ENCODE results near the gene RBMS3. TPM values are rescaled to one million over a fixed set of nuclear protein-coding genes. Genes with fewer than 3 reads are reported as not detected.
A peak's percentile ranks its signal among the peaks of the same experiment; 100 is the strongest.

RBMS3 gene
- total and polyA plus RNA-seq, 3 donors from 2014 or later, result 5.6 to 36.2 (median 19.7) TPM

DNA sequence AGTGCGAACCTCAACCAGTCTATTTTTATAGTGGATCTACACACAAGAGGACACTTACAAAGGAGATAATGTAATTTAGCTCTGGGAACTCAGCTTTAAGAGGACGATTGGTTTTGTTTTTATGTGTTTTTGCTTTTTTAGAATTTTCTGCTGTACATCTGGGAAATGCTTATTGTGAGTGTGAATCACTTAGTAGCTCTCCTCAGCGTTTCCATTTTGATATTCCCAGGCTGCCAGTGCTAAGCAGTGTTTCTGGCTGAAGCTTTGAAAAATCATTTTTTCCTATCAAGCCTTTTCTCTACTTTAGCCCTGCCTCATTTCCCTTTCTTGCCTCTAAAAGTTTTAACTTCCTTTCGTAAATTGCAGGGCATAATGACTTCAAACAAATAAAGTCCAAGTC, 117.9 kb downstream of the RBMS3 start:
- intact Hi-C loops (cut with DNase I; ENCODE audit: low total_unique reads), result no loop called here
- DNase-seq, result no peak
- Histone ChIP-seq H3K4me3 (no peak overlapping the region), H3K27ac (no peak overlapping the region), H3K4me1 (no peaks in the 10 kb centered on the region), H3K27me3 (no peaks in the 10 kb centered on the region), H3K9me3 (no peaks in the 10 kb centered on the region), H3K36me3 (ENCODE audit: low read depth, missing control alignments) (no peaks in the 10 kb centered on the region)
- WGBS, 2 donors, result 68 to 78% methylated on average over 4 of the region's 4 CpGs
- TF ChIP-seq, protein P1, sequence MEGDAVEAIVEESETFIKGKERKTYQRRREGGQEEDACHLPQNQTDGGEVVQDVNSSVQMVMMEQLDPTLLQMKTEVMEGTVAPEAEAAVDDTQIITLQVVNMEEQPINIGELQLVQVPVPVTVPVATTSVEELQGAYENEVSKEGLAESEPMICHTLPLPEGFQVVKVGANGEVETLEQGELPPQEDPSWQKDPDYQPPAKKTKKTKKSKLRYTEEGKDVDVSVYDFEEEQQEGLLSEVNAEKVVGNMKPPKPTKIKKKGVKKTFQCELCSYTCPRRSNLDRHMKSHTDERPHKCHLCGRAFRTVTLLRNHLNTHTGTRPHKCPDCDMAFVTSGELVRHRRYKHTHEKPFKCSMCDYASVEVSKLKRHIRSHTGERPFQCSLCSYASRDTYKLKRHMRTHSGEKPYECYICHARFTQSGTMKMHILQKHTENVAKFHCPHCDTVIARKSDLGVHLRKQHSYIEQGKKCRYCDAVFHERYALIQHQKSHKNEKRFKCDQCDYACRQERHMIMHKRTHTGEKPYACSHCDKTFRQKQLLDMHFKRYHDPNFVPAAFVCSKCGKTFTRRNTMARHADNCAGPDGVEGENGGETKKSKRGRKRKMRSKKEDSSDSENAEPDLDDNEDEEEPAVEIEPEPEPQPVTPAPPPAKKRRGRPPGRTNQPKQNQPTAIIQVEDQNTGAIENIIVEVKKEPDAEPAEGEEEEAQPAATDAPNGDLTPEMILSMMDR (IDR thresholded peaks at IDR 0.05), result no peak
- TF ChIP-seq POLR2A (IDR thresholded peaks at IDR 0.05), result no peak

GRCh38 chr3:29406291-29406832, 125.5 kb downstream of the RBMS3 start:
- 27 to 29% methylated on average over 1 of the region's 1 CpG for WGBS, 2 donors
- no peak overlapping the region for H3K27ac ChIP-seq
- no peaks in the 10 kb centered on the region for H3K27me3 ChIP-seq
- intact Hi-C loops (cut with DNase I; ENCODE audit: low total_unique reads), result no loop called here
- no peak for TF ChIP-seq POLR2A (IDR thresholded peaks at IDR 0.05)
- TF ChIP-seq, protein P1 (IDR thresholded peaks at IDR 0.05), result no peak
- H3K4me1 ChIP-seq, result peaks cover 14% of the 10 kb centered on the region
- H3K36me3 ChIP-seq (ENCODE audit: low read depth, missing control alignments), result no peaks in the 10 kb centered on the region
- DNase-seq, result no peak
- H3K4me3 ChIP-seq, result no peak overlapping the region
- no peaks in the 10 kb centered on the region for H3K9me3 ChIP-seq

DNA sequence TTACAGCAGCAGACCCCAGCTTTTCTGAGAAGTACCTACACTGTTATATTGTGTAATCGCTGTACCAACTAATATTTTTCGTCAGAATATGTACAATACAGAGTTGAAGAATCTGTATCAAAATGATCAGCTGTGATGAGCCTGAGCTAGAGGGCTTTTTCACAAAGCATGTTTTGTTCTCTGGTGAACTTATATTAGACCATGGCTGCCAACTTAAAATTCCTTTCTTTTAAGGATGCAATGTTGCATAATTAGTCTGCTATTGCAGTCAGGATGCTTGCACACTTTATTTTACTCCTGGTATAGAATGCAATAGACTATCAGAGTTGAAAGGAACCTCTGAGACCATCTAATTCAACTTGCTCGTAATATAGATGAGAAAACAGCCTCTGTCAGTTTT, 127.8 kb downstream of the RBMS3 start:
- peaks cover 14% of the 10 kb centered on the region for H3K4me1 ChIP-seq
- no peak overlapping the region for H3K4me3 ChIP-seq
- no peak for DNase-seq
- H3K27me3 ChIP-seq, result no peaks in the 10 kb centered on the region
- no peak for TF ChIP-seq POLR2A (IDR thresholded peaks at IDR 0.05)
- TF ChIP-seq, protein P1 (IDR thresholded peaks at IDR 0.05), result no peak
- H3K36me3 ChIP-seq (ENCODE audit: low read depth, missing control alignments), result no peaks in the 10 kb centered on the region
- no peak overlapping the region for H3K27ac ChIP-seq
- intact Hi-C loops (cut with DNase I; ENCODE audit: low total_unique reads), result no loop called here
- 75 to 77% methylated on average over 3 of the region's 3 CpGs for WGBS, 2 donors
- no peaks in the 10 kb centered on the region for H3K9me3 ChIP-seq

GRCh38 chr3:29409409-29409808, 128.5 kb downstream of the RBMS3 start:
- TF ChIP-seq, protein P1 (IDR thresholded peaks at IDR 0.05), result no peak
- no peak for TF ChIP-seq POLR2A (IDR thresholded peaks at IDR 0.05)
- H3K9me3 ChIP-seq, result no peaks in the 10 kb centered on the region
- H3K36me3 ChIP-seq (ENCODE audit: low read depth, missing control alignments), result no peaks in the 10 kb centered on the region
- DNase-seq, result no peak
- H3K27me3 ChIP-seq, result no peaks in the 10 kb centered on the region
- no peak overlapping the region for H3K4me3 ChIP-seq
- WGBS, 2 donors, result 37 to 51% methylated on average over 2 of the region's 2 CpGs
- H3K27ac ChIP-seq, result peak overlapping the region in 1 of 2 donors; percentile 68
- intact Hi-C loops (cut with DNase I; ENCODE audit: low total_unique reads), result no loop called here
- peaks cover 14% of the 10 kb centered on the region for H3K4me1 ChIP-seq

- WGBS, 2 donors, result 61 to 63% methylated on average over 3 of the region's 3 CpGs
- H3K27me3 ChIP-seq, result no peaks in the 10 kb centered on the region
- peak overlapping the region; percentile 52 to 68 for H3K27ac ChIP-seq
- no peaks in the 10 kb centered on the region for H3K9me3 ChIP-seq
- TF ChIP-seq, protein P1 (IDR thresholded peaks at IDR 0.05), result no peak
- no peak for TF ChIP-seq POLR2A (IDR thresholded peaks at IDR 0.05)
- intact Hi-C loops (cut with DNase I; ENCODE audit: low total_unique reads), result no loop called here
- no peak for DNase-seq
- no peaks in the 10 kb centered on the region for H3K36me3 ChIP-seq (ENCODE audit: low read depth, missing control alignments)
- H3K4me1 ChIP-seq, result peaks cover 17% of the 10 kb centered on the region
- no peak overlapping the region for H3K4me3 ChIP-seq
Measured at GRCh38 chr3:29410220-29410619, 129.3 kb downstream of the RBMS3 start.
